CD4-positive, alpha-beta T cell treated with Interferon gamma for 1 hour (primary cell): ENCODE measurements around the gene SLC16A10.
"Not testable (repeated sequence)": the region's sequence is repeated elsewhere in the genome, so short reads cannot be mapped to it uniquely, and the experiment has no call there.

ENCODE experiments used
- DNase-seq: peaks from one replicate; pipeline ENCODE4 v3.0.0-alpha.2; 2020

Gene SLC16A10, protein sequence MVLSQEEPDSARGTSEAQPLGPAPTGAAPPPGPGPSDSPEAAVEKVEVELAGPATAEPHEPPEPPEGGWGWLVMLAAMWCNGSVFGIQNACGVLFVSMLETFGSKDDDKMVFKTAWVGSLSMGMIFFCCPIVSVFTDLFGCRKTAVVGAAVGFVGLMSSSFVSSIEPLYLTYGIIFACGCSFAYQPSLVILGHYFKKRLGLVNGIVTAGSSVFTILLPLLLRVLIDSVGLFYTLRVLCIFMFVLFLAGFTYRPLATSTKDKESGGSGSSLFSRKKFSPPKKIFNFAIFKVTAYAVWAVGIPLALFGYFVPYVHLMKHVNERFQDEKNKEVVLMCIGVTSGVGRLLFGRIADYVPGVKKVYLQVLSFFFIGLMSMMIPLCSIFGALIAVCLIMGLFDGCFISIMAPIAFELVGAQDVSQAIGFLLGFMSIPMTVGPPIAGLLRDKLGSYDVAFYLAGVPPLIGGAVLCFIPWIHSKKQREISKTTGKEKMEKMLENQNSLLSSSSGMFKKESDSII

DNA sequence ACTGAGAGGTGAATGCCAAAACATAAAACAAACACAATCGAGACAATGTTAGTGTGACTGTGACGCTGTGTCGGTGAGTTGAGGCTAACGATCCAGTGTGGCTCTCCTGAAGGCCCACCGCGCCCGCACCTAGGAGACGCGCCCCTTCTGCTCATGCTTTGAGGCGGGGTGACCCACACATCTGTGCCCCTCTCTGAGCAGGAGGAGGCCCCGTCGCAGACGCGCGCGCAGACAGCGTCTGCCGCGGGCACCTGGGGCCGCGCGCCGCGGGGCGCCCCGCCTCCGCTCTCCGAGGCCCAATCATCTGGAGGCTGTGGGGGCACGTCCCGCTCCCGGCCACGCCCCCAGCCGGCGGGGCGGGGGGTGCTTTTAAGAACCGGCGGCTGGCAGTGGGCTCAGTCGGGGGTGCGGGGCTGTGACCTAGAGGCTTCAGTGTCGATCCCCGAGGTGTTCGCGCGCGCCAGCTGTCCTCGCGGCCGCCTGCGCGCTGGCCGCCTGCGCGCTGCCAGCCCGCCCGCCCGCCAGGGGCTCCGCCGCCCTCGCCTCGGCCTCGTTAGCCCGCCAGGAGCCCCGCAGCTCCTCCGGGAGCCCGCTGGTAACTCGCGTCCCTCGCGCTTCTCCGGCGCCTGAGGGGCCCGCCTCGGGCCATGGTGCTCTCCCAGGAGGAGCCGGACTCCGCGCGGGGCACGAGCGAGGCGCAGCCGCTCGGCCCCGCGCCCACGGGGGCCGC is at the start of gene SLC16A10:
Gene SLC16A10 (plus strand): TSS at position 398 of the 730 bp plus-strand sequence. CDS start 250 bp downstream, at position 648.
- DNase-seq = peak; percentile 86

DNA sequence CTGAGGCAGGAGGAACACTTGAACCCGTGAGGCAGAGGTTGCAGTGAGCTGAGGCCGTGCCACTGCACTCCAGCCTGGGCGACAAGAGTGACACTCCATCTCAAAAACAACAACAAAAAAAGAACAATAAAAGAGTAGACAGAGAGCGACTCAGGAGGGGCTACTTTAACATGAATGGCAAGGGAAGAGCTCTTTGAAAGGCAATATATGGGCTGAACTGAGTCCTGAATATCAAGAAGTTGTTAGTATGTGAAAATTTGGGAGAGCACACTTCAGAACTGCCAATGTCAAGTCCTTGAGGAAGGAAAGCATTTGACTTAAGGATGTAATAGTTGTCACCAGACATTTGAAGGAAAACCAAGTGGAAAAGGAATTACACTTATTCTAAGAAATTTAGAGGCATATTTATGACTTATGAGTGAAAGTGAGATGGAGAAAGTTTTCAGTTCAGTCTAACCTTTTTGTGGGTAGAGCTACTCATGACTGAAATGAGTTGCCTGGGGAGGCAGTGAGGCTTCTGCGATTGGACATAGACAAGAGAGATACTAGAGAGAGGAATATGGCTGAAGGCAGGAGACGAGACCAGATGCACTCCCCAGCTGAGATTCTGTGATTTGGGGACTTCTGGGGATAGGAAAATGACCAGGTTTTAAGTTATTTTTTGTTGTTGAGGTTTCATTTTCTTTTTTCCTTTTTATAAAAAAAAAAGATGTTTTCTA is 48.6 kb upstream of the SLC16A10 start:
- DNase-seq = no peak

DNA sequence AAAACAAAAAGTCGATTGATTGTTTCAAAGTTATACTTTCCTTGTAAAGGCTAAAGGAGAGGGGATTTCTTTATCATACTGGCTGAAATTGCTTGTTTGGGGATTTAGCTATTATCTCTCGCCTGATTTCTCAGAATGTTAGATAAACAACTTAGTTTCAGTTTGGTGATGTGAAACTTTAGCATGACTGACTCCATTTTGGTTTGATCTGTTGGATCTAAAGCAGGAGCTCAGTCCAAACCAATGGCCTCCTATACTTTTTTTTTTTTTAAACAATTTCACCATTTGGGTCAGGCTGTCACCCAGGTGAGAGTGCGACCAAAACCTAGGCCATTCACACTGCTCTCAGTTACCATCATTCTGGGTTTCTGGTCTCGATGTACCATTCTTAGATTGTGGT is 45.4 kb upstream of the SLC16A10 start:
- no peak for DNase-seq

DNA sequence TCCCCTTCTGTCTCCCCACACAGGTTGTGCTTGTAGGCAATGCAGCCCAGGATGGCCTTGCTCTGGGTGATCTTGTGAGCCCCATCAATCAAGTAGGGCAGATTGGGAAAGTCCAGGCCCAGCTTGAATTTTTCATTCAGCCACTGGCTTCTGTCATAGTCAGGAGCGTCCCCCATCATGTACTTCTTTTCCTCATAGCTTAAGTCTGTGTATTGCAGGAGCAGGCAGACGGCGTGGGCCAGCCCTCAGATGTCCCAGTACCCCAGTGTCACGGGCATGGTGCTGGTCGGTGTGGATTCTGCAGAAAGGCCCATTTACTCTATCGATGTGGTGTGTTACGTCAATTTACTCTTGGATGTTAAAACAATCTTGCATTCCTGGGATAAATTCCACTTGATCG is 40.1 kb upstream of the SLC16A10 start:
- no peak for DNase-seq

DNA sequence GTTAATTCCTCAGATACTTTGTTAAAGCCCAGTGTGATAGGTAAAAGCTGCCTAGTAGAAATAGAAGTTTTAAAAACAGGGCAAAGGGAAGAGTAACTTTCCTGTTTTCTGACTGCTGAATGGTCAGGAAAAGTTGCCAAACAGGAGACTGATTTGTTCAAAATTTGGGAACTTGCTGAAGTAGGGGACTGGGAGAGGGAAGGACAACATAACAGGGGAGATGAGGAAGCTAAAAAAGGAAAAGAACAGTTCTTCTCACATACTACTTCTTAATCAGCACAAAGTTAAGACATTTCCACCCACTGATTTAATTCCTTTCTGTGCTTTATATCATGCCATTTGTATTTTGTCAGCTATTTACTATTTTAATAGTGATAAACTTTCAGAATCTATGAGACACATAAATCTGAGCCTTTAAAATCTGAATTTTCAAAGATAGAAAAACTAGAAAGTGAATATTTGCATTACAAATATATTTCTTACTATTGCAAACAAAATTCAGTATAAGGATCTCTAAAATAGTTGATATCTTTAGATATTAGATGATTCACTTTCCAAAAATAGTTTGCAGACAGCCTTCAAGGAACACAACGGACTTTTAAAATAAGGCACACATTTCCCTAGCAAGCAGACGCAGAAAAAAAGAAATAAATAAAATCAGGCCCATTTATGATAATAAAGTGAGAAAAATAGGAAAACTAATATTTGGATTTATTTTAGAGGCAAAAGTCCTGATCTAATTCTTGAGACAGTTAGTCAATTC is 36.9 kb upstream of the SLC16A10 start:
- no peak for DNase-seq

DNA sequence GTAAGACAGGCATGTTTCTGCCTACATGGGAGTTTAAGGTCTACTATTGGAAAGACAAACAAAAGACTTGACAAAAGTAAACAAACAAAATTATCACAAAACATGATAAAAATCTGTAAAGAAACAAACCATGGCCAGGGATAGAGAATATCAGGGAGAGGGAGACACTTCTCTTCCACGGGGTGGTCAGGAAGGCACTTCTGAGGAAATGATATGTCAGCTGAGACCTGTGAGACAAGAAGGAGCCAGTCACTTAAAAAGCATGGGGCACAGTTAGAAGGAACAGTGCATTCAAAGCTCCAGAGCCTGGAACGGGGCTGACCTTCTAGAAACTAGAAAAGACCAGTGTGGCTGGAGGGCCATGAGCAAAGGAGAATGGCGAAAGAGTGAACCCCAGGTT is 35.1 kb upstream of the SLC16A10 start:
- no peak for DNase-seq

DNA sequence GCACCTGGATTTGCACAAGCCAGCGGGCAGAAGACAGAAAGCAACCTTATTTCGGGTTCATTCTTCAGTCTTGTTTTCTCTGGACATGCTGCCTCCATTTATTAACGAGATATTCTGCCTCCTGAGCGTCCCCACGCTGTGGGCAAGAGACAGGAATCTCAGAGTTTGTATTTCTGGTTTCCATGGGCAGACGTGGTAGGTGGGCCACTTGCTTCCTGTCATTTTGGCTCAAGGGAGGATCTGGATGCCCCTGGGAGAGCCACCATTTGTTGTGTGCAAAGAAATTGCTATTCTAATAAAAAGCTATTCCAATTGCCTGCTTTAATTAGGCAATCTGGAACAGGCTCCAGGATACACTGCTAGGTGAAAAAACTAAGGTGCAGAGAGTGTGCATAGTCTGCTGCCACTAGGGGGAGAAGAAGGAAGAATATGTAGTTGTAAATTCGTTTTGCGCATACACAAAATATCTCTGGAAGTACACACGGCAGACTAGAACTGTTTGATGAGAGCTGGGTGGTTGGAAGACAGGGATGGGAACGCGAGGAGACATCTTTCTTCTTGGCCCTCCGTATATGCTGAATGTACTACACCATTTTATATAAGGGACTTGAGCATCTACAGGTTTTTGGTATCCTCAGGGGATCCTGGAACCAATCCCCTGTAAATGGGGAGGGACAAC is 30.1 kb upstream of the SLC16A10 start:
- DNase-seq = no peak

DNA sequence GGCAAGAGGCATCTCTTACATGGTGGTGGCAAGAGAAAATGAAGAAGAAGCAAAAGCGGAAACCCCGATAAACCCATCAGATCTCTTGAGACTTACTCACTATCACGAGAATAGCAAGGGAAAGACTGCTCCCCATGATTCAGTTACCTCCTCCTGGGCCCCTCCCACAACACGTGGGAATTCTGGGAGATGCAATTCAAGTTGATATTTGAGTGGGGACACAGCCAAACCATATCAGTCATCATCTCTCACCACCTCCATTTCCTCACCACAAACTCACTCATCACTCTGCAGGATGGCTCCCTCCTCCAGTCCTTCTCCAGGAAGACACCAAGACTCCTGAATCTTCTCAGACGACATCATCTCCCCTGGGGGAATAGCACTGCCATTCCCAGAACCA is 25.8 kb upstream of the SLC16A10 start:
- no peak for DNase-seq

DNA sequence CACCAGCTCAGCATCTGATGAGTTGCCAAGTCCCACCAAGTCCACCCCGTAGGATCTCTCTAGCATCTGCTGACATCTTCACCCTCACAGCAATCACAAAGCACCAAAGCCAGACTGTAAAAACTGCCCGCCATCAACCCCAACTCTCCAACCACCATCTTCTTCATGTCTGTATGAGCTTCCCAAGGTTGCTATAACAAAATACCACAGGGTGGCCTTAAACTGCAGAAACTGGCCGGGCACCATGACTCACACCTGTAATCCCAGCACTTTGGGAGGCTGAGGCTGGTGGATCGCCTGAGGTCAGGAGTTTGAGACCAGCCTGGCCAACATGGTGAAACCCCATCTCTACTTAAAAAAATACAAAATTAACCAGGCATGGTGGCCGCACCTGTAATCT is 25.3 kb upstream of the SLC16A10 start:
- DNase-seq = not testable (repeated sequence)

DNA sequence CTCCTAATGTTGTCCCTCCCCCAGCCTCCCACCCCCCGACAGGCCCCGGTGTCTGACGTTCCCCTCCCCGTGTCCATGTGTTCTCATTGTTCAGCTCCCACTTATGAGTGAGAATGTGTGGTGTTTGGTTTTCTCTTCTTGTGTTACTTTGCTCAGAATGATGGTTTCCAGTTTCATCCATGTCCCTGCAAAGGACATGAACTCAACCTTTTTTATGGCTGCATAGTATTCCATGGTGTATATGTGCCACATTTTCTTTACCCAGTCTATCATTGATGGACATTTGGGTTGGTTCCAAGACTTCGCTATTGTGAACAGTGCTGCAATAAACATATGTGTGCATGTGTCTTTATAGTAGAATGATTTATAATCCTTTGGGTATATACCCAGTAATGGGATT is 24.4 kb upstream of the SLC16A10 start:
- not testable (repeated sequence) for DNase-seq

DNA sequence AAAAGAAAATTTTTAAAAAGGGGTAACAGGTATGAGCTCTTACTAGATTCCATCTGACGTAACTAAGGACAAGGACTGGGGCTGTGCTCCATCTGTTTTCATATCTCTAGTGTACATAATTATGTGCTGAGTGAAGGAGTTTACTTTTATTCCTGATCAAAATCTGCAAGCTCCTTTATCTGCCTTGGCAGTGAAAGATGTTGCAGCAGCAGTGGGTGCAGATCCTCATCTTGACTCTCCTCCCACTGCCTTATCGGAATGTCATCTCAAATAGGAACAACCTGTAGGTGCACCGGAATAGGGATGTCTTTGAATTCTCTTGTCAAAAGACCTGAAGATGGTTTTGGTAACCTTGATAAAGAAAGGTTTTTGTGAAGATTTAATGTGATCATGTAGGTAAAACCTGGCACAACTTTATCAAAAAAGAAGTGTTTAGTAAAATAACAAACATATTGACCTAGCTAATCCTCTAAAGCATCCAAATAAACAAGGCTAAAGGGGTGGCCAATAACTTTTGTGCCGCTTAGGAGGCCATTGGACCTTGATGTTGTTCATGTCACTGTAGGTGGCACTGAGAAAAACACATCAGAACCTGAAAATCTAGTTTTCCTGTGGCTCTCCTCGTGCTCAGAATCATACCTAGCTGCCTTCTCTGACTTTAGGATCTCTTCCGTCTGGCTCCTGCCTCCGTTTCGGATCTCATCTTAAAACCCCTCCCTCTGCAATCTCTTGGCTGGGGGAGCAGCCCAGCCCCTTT is 19.0 kb upstream of the SLC16A10 start:
- no peak for DNase-seq

DNA sequence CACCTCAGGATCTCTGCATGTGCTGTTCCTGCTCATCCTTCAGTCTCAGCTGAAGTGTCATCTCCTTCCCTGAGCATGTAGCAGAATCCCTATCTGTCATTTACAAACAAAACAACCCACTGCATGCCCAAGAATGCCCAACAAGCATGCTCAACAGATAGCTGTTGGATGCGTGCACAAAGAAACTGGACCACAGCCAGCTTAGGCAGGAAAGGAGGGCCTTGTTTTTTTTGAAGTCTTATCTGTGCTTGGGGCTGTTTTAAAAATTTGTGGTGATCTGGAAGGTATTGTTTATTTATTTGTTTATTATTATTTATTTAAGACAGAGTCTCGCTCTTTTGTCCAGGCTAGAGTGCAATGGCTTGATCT is 18.5 kb upstream of the SLC16A10 start:
- DNase-seq = no peak

DNA sequence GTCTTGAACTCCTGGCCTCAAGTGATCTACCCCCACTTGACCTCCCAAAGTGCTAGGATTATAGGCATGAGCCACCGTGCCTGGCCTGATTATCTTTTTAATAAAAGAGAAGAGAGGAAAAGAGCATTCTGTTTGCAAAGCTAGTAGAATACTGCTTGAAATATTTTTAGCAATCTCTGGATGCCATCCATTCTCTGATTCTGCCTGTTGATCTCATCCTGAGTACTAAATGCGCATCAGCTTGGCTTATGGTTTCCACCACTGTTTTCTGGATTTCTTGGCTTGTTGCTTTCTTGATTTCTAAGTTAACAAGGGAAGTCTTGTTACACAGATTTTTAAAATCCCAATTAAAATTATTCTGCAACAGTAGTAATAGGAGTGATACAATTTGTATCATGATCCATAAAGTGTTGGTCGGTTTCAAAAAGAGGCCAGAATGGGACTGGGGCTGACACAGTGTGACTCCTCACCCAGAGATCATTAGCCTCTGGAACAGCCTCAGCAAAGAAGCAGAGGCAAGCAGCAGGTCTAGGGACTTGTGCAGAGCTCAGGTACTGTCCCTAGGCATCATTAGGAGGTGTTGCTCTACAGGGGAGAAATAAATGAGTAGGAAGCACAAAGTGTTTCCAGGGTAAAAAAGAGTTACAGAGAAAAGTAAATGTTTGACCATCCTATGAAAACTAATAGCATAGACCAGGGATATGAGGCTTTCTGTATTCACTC is 17.8 kb upstream of the SLC16A10 start:
- DNase-seq = no peak

DNA sequence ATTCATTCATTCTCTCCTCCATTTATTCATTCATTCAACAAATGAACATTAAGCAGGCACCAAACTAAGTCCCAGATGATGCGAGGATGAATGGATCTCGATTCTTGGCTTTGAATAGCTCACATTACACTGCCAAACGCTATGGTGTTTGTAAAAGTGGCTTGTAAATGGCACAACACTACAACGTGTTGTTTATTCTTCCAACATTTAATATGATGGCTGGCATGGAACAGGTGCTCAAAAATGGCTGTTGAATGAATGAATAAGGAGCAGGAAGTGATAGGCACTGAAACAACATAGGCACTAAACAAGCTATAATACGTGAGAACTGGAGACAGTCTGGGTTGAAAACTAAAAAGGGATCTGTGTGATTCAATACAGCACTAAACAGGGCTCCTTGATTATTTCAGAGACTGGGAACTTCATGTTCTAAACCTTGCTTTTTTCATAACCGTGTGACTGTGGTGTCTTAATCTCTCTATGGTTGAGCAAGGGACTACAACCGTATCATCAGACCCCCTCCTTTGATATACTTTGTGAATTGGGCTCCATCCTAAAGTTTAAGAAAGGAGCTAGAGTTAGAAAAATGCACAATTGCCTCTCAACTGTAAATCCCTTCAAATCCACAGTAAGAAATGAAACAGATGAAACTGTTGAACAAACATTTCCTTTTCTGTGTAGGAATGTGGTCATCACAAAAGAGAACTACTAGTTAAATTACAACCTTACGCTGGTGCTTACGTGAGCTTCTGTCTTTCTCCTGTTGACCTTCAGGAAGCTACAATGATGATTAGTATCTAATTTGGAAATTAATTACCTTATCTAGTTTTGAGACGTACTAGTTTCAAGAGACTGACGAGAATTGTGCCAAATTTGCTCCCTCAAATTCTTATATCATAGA is 16.9 kb upstream of the SLC16A10 start:
- DNase-seq = no peak

DNA sequence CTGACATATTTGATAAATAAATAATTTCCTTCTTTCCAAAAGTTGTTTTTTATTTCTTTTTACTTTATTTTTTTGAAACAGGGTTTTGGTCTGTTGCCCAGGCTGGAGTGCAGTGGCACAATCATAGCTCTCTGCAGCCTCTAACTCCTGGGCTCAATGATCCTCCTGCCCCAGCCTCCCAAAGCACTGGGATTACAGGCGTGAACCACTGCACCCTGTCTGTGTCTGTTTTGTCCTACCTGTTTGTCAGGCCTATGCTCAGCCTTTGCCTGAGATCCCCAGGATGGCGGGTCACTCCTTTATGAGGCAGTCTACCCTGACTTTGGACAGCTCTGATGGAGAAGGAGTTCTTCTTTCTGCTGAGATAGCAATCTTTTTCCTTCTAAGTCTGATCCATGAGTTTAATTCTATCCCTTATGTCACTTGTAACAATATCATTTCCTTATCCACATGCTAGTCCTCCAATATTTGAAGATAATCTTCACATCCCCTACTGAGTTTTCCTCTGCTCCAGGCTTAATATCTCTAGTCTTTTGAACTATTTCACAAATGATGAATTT is 14.4 kb upstream of the SLC16A10 start:
- no peak for DNase-seq

DNA sequence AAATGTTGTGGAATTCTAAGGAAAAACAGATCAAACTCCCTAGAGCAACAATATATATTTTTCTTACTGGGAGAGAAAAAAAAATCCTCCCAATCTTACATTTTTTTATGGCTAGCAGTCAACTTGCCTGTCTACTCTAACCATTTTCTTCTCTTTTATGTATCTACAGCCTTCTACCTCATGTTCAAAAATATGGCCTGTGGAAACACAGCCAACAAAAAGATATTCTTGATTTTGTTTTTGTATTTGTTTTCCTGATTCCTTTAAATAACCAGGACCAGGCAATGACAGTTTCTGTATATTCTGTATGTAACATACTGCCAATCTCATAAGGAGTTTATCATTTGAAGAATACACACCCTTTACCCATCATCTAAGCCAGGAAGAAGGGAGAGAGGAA is 13.0 kb upstream of the SLC16A10 start:
- DNase-seq = no peak

DNA sequence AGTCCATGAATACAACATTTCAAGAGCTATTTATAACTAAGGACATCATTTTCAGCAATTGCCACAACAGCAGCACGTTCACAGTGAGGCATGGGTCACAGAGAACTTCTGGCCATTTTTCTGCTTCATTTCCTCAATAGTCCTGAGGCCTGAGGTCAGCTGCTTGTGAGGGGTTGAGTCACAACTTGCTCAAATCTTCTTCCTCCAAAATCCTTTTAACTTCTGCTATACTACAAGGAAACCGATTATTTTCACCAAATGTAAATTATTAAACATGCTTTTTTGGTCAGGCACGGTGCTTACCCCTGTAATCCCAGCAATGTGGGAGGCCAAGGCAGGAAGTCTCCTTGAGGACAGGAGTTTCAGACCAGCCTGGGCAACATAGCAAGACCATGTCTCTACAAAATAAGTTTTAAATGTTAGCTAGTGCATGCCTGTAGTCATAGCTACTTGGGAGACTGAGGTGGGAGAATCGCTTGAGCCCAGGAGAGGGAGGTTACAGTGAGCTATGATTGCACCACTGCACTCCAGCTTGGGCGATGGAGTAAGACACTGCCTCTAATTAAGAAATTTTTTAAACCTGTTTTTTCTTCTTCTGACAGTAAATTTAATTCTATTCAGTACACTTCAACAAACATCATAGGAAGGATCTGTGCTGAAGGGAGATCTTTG is 11.1 kb upstream of the SLC16A10 start:
- peak; percentile 16 for DNase-seq

DNA sequence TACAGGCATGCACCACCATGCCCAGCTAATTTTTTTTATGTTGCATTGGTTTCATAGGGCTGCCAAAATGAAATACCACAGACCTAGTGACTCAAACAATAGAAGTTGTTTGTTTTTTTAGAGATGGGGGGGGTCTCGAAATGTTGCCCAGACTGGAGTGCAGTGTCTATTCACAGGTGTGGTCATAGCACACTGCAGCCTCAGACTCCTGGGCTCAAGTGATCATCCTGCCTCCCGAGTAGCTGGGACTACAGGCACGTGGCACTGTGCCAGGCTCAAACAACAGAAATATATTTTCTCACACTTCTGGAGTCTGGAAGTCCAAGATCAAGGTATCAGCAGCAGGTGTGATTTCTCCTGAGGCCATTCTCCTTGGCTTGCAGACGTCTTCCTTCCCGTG is 6.6 kb upstream of the SLC16A10 start:
- DNase-seq = no peak

DNA sequence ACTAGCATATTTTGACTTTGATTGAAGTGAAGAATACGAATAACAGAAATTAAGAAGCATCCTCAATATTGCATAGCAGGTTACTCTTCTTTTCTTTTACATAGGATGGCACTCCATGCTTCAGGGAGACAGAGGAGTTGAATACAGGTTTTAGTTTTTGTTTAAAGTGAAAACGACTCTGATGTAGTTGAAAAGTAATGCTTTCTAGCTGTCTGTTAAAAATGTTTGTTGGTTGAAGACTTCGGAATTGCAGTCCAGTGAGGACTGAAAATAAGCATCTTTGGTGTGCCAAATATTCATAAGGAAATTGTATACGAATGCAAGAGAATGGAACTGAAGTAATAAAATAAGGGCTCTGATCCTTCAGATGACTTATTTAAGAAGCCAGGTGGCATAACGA is 618 bp upstream of the SLC16A10 start:
- DNase-seq = no peak
